ENCODE data around the gene PLIN3. TPM values are rescaled to one million over a fixed set of nuclear protein-coding genes. Genes with fewer than 3 reads are reported as not detected.

Gene PLIN3
- total and polyA plus RNA-seq, 2 experiments from 2014 or later = 38.0 to 59.9 TPM

GRCh38 chr19:4913996-4914735 lies 46.7 kb upstream of the PLIN3 start:
- Histone ChIP-seq H4K20me1 (replicated peaks; ENCODE audit: insufficient read depth) (peaks cover 35% of the 10 kb centered on the region), H3K27me3 (ENCODE audit: insufficient read depth) (peaks cover under 1% of the 10 kb centered on the region; the same call in 1 of the 2 replicates), H3K9me2 (ENCODE audit: insufficient read depth) (no peaks in the 10 kb centered on the region), H3K4me1 (ENCODE audit: insufficient read depth) (peaks cover 14% of the 10 kb centered on the region), H3F3A (replicated peaks; ENCODE audit: low read depth) (peaks cover 15% of the 10 kb centered on the region), H3K79me2 (replicated peaks; ENCODE audit: insufficient read depth) (peaks cover 68% of the 10 kb centered on the region), H3K4me2 (no peak overlapping the region), H3K36me3 (ENCODE audit: insufficient read depth) (0 out of 2 replicates have a peak, but pooled peaks cover 6% of the 10 kb centered on the region), H3K27ac (ENCODE audit: low read depth) (no peak overlapping the region), H3K4me3 (no peak overlapping the region), H2AFZ (no peak overlapping the region)
- Mint-ChIP-seq H3K9me3 (no peaks in the 10 kb centered on the region), H3K27ac (peak overlapping the region; percentile 10; the same call in 1 of the 2 replicates), H3K4me1 (peaks cover 21% of the 10 kb centered on the region), H3K27me3 (ENCODE audit: insufficient read depth, low read depth, poor library complexity) (peaks cover 13% of the 10 kb centered on the region), H3K4me3 (no peak overlapping the region; the same call in 2 of the 3 replicates), H3K36me3 (ENCODE audit: low read depth) (peaks cover 54% of the 10 kb centered on the region)
- ATAC-seq (no peak), DNase-seq (ENCODE audit: low spot score) (no peak)
- TF ChIP-seq ZNF331 (CRISPR knock-in tag; IDR thresholded peaks at IDR 0.05; ENCODE audit: low read depth) (no peak), ZNF462 (CRISPR knock-in tag; IDR thresholded peaks at IDR 0.05) (no peak), POLR2AphosphoS5 (IDR thresholded peaks at IDR 0.05; ENCODE audit: low read depth) (no peak), ZNF114 (CRISPR knock-in tag; IDR thresholded peaks at IDR 0.05) (no peak), CREB1 (CRISPR knock-in tag; IDR thresholded peaks at IDR 0.05; ENCODE audit: low read depth) (no peak)
- TF ChIP-seq, protein P1, sequence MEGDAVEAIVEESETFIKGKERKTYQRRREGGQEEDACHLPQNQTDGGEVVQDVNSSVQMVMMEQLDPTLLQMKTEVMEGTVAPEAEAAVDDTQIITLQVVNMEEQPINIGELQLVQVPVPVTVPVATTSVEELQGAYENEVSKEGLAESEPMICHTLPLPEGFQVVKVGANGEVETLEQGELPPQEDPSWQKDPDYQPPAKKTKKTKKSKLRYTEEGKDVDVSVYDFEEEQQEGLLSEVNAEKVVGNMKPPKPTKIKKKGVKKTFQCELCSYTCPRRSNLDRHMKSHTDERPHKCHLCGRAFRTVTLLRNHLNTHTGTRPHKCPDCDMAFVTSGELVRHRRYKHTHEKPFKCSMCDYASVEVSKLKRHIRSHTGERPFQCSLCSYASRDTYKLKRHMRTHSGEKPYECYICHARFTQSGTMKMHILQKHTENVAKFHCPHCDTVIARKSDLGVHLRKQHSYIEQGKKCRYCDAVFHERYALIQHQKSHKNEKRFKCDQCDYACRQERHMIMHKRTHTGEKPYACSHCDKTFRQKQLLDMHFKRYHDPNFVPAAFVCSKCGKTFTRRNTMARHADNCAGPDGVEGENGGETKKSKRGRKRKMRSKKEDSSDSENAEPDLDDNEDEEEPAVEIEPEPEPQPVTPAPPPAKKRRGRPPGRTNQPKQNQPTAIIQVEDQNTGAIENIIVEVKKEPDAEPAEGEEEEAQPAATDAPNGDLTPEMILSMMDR (conservative IDR thresholded peaks at IDR 0.05; ENCODE audit: low read depth in 2 of 2) = no peak

All from GM23338 (cell line).